ENCODE results near the gene VSIG10.

- TF ChIP-seq RAD21 (IDR thresholded peaks at IDR 0.05; ENCODE audit: low read length) (no peak), CTCF (conservative IDR thresholded peaks at IDR 0.05; ENCODE audit: low read depth, low read length) (no peak), MAFK (IDR thresholded peaks at IDR 0.05; ENCODE audit: low read depth, low read length) (no peak), CHD1 (IDR thresholded peaks at IDR 0.05; ENCODE audit: low read depth, low read length) (no peak)
These were observed 69.9 kb downstream of the VSIG10 start for GRCh38 chr12:118033902-118034301.

Data from IMR-90 (cell line).